ENCODE results near the gene EFTUD2. TPM values are rescaled to one million over a fixed set of nuclear protein-coding genes. Genes with fewer than 3 reads are reported as not detected.

Gene EFTUD2
- total and polyA plus RNA-seq, 9 of the 15 experiments (the other 6 are each of a cell fraction or from before 2014, with no cell fraction given), result 65.8 to 362 (median 218) TPM

DNA sequence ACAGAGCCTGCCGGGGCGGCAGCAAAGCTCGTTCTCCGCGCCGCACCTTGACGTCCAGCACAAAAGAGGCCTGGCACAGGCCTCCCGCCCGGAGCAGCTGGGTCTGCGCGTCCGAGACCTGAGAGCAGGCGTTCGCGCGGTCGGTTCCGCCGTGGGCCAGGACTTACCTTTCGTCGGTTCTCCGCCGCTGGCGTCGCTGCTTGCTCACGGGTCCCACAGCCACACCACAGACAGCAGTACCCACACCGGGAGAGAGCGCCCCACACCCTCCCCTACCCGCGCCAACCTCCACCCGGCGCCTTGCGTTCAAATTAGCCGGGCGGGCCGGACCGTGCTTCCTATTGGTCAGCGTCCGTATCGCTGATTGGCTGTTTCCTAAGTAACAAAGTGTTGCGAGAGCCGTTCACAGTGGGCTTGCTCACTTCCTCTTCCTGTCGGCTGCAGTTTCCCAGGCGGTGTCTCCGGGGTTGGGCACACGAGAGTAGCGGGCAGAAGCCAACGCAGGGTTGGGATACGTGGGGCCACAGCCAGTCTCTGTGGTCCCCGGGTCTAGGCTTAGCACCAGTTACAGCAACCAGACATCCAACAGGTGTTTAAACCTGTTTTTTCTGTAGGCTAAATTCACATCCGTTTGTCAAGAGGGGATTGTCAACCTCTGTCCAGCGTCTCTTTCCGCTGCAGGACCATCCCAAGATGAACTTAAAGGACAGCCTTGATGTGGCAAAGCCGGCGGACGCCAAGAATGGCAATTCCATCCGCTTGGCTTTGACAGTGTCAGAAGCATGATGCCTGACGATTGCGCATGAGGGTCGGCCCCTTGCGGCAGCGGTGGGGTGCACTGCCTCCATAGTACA is 48.4 kb upstream of the EFTUD2 start, which contains the start of gene KIF18B (continued):
- TF ChIP-seq, protein P1, sequence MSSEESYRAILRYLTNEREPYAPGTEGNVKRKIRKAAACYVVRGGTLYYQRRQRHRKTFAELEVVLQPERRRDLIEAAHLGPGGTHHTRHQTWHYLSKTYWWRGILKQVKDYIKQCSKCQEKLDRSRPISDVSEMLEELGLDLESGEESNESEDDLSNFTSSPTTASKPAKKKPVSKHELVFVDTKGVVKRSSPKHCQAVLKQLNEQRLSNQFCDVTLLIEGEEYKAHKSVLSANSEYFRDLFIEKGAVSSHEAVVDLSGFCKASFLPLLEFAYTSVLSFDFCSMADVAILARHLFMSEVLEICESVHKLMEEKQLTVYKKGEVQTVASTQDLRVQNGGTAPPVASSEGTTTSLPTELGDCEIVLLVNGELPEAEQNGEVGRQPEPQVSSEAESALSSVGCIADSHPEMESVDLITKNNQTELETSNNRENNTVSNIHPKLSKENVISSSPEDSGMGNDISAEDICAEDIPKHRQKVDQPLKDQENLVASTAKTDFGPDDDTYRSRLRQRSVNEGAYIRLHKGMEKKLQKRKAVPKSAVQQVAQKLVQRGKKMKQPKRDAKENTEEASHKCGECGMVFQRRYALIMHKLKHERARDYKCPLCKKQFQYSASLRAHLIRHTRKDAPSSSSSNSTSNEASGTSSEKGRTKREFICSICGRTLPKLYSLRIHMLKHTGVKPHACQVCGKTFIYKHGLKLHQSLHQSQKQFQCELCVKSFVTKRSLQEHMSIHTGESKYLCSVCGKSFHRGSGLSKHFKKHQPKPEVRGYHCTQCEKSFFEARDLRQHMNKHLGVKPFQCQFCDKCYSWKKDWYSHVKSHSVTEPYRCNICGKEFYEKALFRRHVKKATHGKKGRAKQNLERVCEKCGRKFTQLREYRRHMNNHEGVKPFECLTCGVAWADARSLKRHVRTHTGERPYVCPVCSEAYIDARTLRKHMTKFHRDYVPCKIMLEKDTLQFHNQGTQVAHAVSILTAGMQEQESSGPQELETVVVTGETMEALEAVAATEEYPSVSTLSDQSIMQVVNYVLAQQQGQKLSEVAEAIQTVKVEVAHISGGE (CRISPR knock-in tag; IDR thresholded peaks at IDR 0.05), result peak in 1 of 3 experiments; percentile 73; a peak in 1 of 6 replicates
- TF ChIP-seq, protein P2, sequence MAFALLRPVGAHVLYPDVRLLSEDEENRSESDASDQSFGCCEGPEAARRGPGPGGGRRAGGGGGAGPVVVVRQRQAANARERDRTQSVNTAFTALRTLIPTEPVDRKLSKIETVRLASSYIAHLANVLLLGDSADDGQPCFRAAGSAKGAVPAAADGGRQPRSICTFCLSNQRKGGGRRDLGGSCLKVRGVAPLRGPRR (CRISPR knock-in tag; IDR thresholded peaks at IDR 0.05), result no peak
- TF ChIP-seq CEBPG (CRISPR knock-in tag; IDR thresholded peaks at IDR 0.05), result peak; percentile 57
- TF ChIP-seq CEBPG (tag; conservative IDR thresholded peaks at IDR 0.05 in 1 of 2, IDR thresholded peaks at IDR 0.05 in 1 of 2), result peak; percentile 29 to 66; a peak in 2 of 4 replicates
- TF ChIP-seq ZNF696 (CRISPR knock-in tag; conservative IDR thresholded peaks at IDR 0.05), result no peak
- no peak for TF ChIP-seq ZNF408 (CRISPR knock-in tag; IDR thresholded peaks at IDR 0.05; ENCODE audit: low read depth)
- no peak for TF ChIP-seq ETS2 (tag; IDR thresholded peaks at IDR 0.05; ENCODE audit: borderline replicate concordance, poor library complexity, severe bottlenecking)
- TF ChIP-seq KAT8 (IDR thresholded peaks at IDR 0.05; ENCODE audit: low read depth), result no peak
- TF ChIP-seq GATAD2A (IDR thresholded peaks at IDR 0.05), result no peak
- no peak for TF ChIP-seq BRCA1 (IDR thresholded peaks at IDR 0.05)
- no peak for TF ChIP-seq BRCA1 (CRISPR knock-in tag; IDR thresholded peaks at IDR 0.05)
- no peak for TF ChIP-seq SRSF1 (IDR thresholded peaks at IDR 0.05; ENCODE audit: low read depth, low read length)
- no peak for TF ChIP-seq POLR3A (IDR thresholded peaks at IDR 0.05; ENCODE audit: borderline replicate concordance, extremely low read depth, insufficient read depth, insufficient read length)
- peak; percentile 26; the same call in 1 of the 2 replicates for TF ChIP-seq BHLHE40 (IDR thresholded peaks at IDR 0.05; ENCODE audit: low read length)
- TF ChIP-seq, protein P3, sequence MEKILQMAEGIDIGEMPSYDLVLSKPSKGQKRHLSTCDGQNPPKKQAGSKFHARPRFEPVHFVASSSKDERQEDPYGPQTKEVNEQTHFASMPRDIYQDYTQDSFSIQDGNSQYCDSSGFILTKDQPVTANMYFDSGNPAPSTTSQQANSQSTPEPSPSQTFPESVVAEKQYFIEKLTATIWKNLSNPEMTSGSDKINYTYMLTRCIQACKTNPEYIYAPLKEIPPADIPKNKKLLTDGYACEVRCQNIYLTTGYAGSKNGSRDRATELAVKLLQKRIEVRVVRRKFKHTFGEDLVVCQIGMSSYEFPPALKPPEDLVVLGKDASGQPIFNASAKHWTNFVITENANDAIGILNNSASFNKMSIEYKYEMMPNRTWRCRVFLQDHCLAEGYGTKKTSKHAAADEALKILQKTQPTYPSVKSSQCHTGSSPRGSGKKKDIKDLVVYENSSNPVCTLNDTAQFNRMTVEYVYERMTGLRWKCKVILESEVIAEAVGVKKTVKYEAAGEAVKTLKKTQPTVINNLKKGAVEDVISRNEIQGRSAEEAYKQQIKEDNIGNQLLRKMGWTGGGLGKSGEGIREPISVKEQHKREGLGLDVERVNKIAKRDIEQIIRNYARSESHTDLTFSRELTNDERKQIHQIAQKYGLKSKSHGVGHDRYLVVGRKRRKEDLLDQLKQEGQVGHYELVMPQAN (IDR thresholded peaks at IDR 0.05; ENCODE audit: borderline replicate concordance), result peak; percentile 86; the same call in 1 of the 2 replicates
- TF ChIP-seq, protein P4, sequence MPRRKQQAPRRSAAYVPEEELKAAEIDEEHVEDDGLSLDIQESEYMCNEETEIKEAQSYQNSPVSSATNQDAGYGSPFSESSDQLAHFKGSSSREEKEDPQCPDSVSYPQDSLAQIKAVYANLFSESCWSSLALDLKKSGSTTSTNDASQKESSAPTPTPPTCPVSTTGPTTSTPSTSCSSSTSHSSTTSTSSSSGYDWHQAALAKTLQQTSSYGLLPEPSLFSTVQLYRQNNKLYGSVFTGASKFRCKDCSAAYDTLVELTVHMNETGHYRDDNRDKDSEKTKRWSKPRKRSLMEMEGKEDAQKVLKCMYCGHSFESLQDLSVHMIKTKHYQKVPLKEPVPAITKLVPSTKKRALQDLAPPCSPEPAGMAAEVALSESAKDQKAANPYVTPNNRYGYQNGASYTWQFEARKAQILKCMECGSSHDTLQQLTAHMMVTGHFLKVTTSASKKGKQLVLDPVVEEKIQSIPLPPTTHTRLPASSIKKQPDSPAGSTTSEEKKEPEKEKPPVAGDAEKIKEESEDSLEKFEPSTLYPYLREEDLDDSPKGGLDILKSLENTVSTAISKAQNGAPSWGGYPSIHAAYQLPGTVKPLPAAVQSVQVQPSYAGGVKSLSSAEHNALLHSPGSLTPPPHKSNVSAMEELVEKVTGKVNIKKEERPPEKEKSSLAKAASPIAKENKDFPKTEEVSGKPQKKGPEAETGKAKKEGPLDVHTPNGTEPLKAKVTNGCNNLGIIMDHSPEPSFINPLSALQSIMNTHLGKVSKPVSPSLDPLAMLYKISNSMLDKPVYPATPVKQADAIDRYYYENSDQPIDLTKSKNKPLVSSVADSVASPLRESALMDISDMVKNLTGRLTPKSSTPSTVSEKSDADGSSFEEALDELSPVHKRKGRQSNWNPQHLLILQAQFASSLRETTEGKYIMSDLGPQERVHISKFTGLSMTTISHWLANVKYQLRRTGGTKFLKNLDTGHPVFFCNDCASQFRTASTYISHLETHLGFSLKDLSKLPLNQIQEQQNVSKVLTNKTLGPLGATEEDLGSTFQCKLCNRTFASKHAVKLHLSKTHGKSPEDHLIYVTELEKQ (CRISPR knock-in tag; IDR thresholded peaks at IDR 0.05), result peak; percentile 22; the same call in 1 of the 2 replicates

Measured in K562 (cell line).